AG09319 (cell line): ENCODE results near the gene CLPSL2.

Experiments
- DNase-seq: peaks from one replicate; pipeline ENCODE4 v3.0.0-alpha.2; 2010; ENCODE audit warnings: low read depth; ENCODE audit errors: extremely low read depth
- TF ChIP-seq, protein P1 (sequence below): IDR thresholded peaks from 2 replicates; pipeline ENCODE4 v1.5.1; 2011; ENCODE audit warnings: low read depth, mild to moderate bottlenecking, inconsistent platforms, low read length, moderate library complexity

Gene CLPSL2, protein sequence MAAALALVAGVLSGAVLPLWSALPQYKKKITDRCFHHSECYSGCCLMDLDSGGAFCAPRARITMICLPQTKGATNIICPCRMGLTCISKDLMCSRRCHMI

DNA sequence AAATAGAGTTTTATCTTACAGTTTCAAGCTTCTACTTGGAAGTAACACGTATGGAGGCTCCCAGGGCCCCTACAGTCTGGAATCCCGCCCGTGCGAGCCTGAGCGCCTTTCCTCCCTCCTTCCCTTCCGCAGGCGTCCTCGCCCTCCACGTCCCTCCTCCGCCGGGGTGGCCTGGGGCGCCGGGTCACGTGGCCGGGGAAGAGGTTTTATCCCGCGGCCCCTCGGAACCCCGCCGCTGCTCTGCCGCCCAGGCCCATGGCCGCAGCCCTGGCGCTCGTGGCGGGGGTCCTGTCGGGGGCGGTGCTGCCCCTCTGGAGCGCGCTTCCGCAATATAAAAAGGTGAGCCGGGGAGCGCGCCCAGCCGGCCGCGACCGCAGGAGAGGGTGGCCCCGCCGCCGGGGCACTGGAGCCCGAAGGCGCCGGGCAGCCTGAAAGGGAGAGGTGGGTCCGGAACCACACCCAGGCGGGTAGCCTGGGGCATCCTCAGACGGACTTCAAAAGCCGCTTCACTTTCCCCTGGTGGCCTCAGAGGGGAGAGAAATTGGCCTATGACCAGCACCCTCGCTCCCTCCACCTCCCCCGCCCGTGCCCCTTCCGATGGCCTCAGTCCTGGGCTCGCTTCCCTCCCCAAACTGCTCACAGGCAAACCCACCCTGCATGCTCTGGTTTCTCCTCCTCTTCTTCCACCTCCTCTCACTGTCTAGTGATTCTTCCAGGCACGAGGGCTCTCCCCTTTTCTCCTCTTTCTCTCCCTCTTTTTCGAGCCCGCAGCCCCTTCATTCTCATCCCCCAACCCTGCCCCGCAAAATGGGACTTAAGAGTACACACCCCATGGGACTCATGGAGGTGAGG lies at the start of gene CLPSL2:
CLPSL2 (plus strand) TSS at position 235 of the 852 bp plus-strand sequence; CDS start at position 256, 21 bp downstream.
- no peak for DNase-seq
- TF ChIP-seq, protein P1, sequence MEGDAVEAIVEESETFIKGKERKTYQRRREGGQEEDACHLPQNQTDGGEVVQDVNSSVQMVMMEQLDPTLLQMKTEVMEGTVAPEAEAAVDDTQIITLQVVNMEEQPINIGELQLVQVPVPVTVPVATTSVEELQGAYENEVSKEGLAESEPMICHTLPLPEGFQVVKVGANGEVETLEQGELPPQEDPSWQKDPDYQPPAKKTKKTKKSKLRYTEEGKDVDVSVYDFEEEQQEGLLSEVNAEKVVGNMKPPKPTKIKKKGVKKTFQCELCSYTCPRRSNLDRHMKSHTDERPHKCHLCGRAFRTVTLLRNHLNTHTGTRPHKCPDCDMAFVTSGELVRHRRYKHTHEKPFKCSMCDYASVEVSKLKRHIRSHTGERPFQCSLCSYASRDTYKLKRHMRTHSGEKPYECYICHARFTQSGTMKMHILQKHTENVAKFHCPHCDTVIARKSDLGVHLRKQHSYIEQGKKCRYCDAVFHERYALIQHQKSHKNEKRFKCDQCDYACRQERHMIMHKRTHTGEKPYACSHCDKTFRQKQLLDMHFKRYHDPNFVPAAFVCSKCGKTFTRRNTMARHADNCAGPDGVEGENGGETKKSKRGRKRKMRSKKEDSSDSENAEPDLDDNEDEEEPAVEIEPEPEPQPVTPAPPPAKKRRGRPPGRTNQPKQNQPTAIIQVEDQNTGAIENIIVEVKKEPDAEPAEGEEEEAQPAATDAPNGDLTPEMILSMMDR: no peak

DNA sequence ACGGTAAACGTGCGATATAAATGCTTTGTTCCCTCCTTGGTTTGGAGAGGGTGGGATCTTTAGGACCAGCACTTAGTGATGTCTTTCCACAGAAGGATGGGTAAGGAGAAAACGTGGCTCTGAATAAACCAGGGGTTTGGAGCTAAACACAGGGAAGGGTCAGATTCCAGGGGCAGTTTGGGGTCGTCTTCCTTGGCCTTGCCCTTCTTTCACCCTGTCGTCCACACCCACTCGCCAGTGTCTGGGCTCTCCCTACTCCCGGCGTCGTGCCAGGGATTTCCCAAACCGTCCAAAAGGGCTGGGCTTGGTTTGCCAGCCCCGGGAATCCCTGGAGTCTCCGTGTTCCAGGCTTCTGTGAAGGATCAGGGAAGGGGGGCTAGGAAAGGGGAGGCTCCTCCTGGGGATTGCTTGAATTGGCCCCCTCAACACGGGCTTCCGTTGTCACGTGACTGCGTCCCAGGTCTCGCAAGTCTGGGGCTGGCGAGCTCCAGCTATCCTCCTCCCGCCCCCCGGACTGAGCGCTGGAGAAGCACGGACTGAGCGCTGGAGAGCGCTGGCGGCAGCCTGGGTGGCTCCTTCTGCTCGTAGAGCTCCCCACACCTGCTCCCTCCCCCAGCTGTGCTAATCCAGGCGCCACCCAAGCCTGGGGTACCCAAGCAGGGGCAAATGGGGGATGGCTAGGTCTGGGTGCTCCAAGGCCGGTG lies 49.0 kb upstream of the CLPSL2 start:
- TF ChIP-seq, protein P1: no peak
- no peak for DNase-seq

DNA sequence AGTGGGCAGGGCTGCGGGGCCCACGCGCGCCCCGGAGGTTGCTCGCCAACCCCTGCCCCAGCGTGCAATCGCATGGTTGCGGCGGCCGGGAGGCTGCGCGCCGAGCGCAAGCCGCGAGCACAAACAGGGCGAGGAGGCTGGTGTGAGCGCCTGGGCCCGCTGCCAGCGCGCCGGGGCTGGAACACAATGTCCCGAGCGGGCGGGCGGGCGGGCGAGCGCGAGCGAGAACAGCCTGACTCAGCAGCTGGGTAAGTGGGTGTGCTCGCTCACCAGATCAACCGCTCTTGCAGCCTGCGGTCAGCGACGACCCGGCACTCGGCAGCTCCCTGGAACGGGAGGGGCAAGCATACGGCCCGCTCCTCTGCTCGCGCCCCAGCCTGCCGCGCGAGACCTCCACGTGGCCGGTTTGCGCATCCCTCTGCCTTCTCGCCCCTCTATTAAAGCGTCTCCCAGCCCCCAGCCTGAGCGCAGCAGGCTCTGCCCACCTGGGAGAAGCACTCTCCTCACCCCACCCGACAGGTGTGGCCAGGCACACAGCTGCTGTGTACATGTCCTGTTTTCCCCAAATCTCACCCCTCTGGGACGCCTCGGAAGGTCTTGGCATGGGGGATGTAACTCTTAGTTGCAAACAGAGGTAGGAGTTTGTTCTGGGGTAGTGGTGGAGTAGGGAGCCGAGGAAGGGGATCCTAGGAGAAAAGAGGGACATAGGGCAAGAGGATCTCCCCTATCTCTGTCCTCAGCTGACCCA lies 48.3 kb upstream of the CLPSL2 start:
- DNase-seq: peak; percentile 75
- TF ChIP-seq, protein P1: no peak

DNA sequence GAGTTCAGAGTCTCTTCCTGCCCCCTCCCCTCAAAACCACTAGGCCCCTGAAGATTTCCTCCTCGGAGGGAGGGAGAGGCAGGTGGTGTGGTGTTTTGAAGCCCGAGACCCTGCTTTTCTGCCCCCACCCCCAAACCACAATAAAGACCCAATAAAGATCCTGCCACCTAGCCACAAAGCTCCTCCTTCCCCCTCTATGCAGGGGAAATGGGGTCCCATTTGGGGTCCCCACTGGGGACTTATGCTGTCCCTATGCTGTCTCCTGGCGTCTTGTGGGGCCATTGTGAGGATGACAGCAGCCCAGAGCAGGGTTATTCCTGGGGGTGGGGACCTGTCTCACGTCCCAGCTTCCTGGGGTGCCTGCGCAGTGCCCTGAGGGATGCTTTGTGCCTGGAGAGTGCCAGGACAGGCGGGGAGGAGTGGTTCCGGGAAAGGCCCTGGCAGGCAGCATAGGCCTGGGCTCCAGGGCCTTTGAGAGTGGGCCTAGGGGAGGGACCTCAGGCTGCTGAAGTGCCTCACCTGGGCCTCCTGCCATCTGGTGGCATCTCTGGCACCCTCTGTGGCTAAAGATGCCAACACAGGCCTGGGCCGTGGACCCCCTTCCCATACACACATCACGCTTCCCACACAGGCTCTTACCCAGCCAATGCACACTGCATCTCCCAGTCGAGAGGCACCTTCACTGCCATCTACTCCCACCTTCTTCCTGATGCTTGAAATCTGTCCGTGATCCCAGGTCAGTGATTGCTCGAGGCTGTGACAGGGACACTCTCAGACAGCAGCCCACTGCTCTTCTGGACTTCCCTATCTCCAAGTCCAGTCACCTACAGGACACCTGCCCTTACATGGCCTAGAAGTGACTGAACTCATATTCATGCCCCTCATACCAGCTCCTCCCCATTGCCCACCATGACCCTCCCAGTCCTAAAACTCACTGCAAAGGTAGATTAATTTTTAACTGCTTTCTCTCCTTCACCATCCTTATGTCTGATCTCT lies 47.4 kb upstream of the CLPSL2 start:
- TF ChIP-seq, protein P1: no peak
- no peak for DNase-seq

DNA sequence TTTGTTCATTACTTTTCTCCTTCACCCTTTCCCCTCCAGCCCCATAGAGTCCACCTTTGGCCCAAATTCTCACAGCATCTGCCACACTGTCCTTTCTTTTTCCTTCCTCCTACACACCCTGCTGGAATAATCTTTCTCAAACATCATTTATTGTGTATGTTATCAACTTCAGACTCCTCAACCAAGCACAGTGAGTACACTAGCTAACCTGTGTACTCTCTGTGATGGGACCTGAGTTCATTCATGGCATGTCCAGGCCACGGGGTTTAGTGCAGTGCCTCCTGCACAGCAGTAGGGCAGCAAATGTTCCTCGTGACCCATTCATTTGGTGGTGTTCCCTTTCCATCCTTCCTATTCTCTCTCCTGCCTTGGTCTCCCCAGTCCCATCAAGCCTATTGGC lies 46.7 kb upstream of the CLPSL2 start:
- DNase-seq: no peak
- TF ChIP-seq, protein P1: no peak

DNA sequence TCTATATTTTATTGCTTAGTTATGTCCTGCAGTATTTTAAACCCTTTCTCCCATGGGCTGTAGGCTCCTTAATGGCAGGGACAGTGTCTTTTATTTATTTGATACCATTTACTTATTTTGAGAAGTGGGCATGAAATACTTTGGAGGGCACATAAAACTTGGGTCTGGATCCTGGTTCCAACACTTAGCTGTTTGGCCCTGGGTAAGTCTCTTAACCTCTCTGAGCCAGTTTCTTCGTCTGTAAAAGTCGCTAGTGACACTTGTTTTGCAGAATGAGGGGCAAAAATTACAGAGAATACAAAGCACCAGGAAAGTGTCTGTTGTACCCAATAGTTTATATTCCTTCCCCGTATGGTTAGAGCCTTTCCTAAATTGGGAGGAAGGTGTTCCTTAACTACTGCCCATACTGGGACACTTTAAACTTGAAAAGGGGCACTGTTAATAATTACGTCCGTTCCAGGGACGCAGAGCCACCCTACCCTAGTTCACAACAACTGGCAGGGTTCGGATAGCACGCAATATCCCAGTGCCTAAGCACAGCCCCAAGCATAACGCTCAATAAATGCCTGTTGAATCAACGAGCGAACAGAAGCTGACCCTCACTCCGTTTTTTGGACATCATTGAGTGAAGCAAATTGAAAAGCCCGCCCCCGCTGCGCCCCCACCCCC lies 45.5 kb upstream of the CLPSL2 start:
- no peak for DNase-seq
- TF ChIP-seq, protein P1: no peak
